ENCODE measurements around the gene GSTA2.
"Not testable (repeated sequence)": the region's sequence is repeated elsewhere in the genome, so short reads cannot be mapped to it uniquely, and the experiment has no call there.

The GSTA2 gene

DNA sequence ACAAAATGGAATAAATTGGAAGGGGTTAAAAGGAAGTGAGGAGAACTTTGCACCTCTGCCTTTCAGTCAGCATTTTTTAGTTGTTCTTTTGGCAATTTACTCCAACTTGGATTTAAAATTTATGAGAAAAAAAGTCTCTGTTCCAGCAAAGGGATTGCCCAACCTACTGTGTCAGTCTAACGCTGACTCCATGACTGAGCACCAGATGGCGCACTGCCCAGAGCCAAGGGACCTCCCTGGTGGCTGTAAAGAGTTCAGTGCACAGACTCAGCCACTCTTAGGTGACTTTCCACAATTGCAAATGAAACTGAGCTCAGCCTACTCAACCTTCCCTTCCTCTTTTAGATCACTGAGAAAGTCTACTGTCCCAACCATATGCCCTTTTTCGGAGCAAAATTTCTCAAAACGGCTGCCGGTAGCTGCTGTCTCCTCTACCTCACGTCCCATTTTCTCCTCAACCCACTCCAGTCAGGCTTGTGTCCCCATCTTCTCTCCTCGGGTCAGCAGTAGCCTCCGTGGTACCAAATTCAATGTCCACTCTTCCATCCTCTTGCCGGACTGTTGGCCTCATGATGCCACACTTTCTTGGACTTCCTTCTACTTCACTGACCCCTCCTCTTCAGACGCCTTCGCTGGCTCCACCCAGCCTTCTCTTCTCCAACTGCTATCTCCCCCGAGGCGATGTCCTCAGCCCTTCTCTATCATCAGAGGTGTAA is 38.7 kb downstream of the GSTA2 start:
- peak; percentile 16 to 27 for DNase-seq

DNA sequence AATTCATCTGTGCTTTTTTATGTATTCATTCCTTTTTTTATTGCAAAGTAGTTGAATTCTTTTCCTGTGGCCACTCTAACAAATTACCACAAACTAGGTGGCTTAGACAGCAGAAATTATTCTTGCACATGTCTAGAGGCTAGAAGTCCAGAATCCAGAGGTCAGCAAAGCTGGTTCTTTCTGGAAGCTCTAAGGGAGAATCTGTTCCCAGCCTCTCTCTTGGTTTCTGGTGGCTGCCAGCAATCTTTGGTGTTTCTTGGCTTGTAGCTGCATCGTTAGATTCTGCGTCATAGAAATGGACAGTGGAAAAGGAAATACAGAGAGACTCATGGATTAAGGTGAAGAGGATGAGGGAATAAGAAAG is 39.3 kb downstream of the GSTA2 start:
- no peak for DNase-seq

DNA sequence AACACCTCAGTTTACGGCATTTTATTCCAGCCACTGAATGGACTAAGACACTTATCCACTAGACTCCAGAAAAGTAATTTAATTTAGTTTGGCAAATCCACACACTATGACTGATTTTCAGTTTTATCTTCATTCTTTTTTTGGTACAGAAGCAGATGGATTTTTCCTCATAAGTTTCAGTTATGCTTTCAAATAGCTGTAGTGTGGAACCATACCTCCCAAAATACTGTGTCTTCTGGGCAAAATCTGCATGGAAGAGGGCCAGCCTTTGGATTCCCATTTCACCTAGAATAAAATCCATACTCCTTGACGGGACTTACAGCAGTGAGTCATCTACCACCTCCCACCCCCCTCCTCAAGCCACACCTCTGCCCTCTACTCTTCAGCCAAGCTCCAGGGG is 43.0 kb downstream of the GSTA2 start:
- no peak for DNase-seq

DNA sequence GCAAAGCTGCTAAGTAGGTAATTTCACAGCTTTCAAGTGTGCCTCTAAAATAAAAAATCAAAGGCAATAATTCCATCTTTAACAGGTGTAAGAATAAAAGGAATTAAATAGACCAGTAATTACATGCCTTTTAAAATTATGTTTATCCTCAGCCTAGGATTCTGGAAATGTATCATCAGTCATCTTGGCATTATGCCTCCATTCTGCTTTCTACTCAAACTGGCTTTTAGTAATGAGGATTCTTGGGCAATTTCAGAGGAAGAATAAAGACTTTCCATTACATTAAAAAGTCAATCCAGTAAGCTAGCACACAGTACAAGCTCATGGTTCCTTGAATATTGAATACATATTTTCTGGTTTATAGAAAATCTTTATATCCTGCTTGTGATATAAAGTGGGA is 44.7 kb downstream of the GSTA2 start:
- no peak for DNase-seq

DNA sequence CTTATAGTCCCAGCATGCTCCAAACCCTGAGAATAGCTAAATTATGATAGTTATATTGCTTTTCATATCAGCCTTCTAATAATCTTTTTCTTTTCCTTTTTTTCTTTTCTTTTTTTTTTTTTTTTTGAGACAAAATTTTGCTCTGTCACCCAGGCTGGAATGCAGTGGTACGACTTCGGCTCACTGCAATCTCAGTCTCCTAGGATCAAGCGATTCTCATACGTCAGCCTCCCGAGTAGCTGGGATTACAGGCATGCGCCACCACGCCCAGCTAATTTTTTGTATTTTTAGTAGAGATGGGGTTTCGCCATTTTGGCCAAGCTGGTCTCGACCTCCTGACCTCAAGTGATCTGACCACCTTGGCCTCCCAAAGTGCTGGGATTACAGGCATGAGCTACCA is 48.5 kb downstream of the GSTA2 start:
- not testable (repeated sequence) for DNase-seq

DNA sequence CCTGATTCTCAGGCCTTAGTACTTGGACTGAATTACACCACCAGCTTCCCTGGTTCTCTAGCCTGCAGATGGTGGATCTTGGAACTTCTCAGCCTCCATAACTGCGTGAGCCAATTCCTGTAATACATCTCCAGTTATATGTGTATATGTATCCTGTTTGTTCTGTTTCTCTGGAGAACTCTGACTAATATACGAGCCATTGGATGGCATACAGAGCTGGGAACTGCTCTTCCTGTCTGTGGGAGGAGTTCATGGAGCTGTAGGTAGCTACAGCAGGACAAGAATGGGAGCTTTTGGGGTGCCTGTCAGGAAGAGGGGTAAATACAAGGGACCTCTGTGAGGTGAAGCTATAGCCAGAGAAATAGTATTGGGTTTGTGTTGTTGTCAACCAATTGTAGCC is 51.1 kb downstream of the GSTA2 start:
- no peak for DNase-seq

DNA sequence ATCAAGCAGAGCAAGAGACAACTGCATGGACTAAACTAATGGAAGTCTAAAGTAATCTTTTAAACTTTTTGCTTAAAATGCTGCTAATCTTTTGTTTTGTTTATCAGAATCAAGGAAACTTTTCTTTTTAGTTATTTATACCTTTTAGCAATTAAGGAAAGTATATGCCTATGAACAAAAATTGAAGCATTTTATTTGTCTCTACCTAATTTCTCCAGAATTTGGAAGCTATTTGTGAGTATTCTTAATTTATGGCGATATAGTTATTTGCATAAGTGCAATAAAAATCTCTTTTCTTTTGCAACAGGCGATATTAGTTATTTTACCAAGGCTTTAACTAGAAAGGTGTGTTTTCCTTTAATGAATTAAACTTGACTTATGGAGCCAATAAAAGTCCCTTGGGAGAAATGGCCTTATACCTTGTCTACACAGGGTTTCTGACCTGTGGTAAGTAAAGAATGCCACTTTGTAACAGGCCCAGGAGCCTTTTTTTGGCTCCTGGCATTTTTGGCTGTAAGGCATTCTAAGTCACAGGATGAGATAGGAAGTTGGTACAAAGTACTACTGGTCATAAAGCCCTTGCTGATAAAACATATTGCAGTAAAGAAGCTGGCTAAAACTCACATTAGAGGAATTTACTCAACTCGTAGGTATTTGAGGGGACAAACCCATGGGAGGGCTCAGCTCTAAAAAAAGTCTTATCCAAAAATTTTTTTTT is 55.2 kb downstream of the GSTA2 start:
- DNase-seq = no peak

DNA sequence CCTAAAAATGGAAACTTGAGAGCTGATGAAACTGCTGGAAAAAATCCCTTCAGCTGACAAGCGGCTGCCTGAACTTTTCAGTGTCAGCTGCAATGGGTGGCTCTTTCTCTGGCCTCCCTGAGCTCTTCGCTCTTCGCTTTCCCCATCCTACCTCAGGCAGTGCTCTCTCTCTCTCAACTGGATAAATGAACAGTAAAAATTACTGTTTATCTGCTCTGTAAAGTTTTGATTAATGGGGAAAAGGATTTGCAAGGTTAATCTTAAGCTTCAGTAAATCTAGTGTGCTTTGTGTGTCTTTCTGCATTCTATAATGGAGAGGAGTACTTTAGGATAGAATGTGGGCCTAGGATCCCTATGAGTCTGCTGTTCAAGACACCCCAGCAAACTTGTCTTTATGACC is 57.3 kb downstream of the GSTA2 start:
- no peak for DNase-seq

DNA sequence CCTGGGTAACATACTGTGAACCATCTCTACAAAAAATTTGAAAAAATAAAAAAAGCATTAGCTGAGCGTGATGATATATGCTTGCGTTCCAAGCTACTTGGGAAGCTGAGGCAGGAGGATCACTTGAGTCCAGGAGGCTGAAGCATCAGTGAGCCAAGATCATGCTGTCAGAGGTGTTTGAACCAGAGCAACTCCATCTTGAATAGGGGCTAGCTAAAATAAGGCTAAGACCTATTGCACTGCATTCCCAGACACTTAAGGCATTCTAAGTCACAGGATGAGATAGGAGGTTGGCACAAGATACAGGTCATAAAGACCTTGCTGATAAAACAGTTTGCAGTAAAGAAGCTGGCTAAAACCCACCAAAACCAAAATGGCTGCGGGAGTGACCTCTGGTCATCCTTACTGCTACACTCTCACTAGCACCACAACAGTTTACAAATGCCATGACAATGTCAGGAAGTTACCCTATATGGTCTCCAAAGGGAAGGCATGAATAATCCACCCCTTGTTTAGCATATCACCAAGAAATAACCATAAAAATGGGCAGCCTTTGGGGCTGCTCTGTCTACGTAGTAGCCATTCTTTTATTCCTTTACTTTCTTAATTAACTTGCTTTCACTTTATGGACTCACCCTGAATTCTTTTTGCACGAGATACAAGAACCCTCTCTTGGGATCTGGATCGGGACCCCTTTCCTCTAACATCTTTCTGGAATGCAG is 58.3 kb downstream of the GSTA2 start:
- DNase-seq = not testable (repeated sequence)

DNA sequence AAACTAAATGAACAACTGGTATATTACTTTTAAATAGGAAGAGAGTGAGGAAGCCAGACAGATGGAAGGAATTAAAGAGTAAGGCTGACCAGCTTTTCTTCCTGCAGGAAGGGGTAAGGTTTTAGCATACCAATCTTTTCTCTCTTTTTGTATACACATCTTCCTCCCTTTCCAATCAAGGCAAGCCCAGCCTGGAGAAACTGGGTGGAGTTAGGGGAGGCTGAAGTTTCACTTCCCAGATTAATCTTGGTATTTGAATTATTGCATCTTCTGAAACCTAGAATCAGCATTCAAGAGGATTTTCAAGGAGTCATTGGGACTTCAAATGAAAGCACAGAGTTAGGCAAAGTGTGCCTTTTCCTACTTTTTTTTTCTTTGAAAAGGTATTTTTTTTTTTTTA is 59.2 kb downstream of the GSTA2 start:
- no peak for DNase-seq
